COLO668 (cell line): Measurements from ENCODE around the gene HOXA11.

Source experiments
- DNase-seq: peaks from one replicate; lab custom pipeline; 2025; ENCODE audit not compliant: unreplicated experiment; lab: John Stamatoyannopoulos, UW

Gene HOXA11

GRCh38 chr7:27148756-27149641, 36.0 kb downstream of the HOXA11 start:
- no peak for DNase-seq

GRCh38 chr7:27148031-27148755, 36.8 kb downstream of the HOXA11 start:
- no peak for DNase-seq

- peak; percentile 82 for DNase-seq
These were observed 37.6 kb downstream of the HOXA11 start, which contains the start of gene HOXA6 for GRCh38 chr7:27147199-27148030. HOXA6 (minus strand) TSS chr7:27147774; CDS start chr7:27147749, 25 bp downstream.

- DNase-seq, result no peak
These were observed 38.4 kb downstream of the HOXA11 start for GRCh38 chr7:27146491-27147198.

- no peak for DNase-seq
These were observed 39.1 kb downstream of the HOXA11 start for GRCh38 chr7:27145914-27146412.

- DNase-seq, result no peak
These were observed 39.7 kb downstream of the HOXA11 start for GRCh38 chr7:27145165-27145913.

- DNase-seq, result no peak
These were observed 40.3 kb downstream of the HOXA11 start for GRCh38 chr7:27144781-27145164.

- no peak for DNase-seq
These were observed 40.9 kb downstream of the HOXA11 start for GRCh38 chr7:27143950-27144780.

- DNase-seq, result peak; percentile 72
These were observed 41.7 kb downstream of the HOXA11 start, which contains the start of gene HOXA5 for GRCh38 chr7:27143023-27143949. HOXA5 (minus strand) TSS chr7:27143681; CDS start chr7:27143607, 74 bp downstream.

- DNase-seq, result no peak
These were observed 42.4 kb downstream of the HOXA11 start for GRCh38 chr7:27142580-27143022.

GRCh38 chr7:27141923-27142579, 43.0 kb downstream of the HOXA11 start:
- no peak for DNase-seq

- no peak for DNase-seq
These were observed 43.7 kb downstream of the HOXA11 start for GRCh38 chr7:27141137-27141922.

- no peak for DNase-seq
These were observed 44.7 kb downstream of the HOXA11 start for GRCh38 chr7:27140126-27140857.

- no peak for DNase-seq
These were observed 45.5 kb downstream of the HOXA11 start for GRCh38 chr7:27139334-27140125.

GRCh38 chr7:27138985-27139333, 46.1 kb downstream of the HOXA11 start:
- no peak for DNase-seq
